ENCODE measurements around the gene UQCR11. TPM values are rescaled to one million over a fixed set of nuclear protein-coding genes. Genes with fewer than 3 reads are reported as not detected.

The UQCR11 gene
- polyA plus RNA-seq, 3 donors = 55.6 to 731 (median 659) TPM

DNA sequence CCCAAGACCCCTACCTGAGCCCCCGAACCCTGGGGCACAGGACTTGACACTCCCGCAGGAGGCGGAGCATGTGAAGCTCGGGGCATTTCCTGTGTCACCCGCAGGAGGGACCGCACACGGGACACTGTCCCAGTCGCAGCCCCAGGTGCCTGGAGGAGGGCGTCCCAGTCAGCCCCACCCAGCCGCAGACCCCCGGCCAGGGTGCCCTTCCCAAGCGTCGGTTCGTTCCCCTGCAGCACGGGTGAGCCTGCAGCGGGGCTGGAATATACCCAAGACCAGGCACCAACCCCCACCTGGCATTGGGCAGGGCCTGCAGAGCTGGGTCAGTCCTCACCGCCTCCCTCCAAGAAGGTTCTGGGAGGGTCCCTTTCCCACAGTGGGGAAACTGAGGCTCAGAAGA, 25.5 kb upstream of the UQCR11 start:
- Histone ChIP-seq H3K36me3 (replicated peaks in 1 of 2; ENCODE audit: control insufficient read depth in 1 of 2, insufficient read depth in 2 of 2, low read length in 2 of 2) (peaks cover 18 to 23% of the 10 kb centered on the region in 2 donors), H3K4me3 (replicated peaks in 1 of 3; ENCODE audit: low read depth in 2 of 3, low read length in 3 of 3) (no peak overlapping the region), H3K9ac (ENCODE audit: insufficient read depth, low read length, poor library complexity, severe bottlenecking) (no peak overlapping the region), H3K79me2 (ENCODE audit: insufficient read depth, low read length) (peaks cover 8% of the 10 kb centered on the region), H3K27me3 (ENCODE audit: control insufficient read depth in 2 of 2, insufficient read depth in 2 of 2, low read length in 2 of 2) (no peaks in the 10 kb centered on the region), H3K9me3 (replicated peaks in 1 of 2; ENCODE audit: control insufficient read depth in 1 of 2, insufficient read depth in 1 of 2, low read length in 2 of 2) (peaks cover 4 to 8% of the 10 kb centered on the region in 2 donors), H3K4me2 (replicated peaks; ENCODE audit: extremely low read depth, low read length, poor library complexity, severe bottlenecking) (no peak overlapping the region), H2AFZ (ENCODE audit: insufficient read depth, low read depth, low read length, poor library complexity, severe bottlenecking) (no peak overlapping the region), H4K20me1 (ENCODE audit: insufficient read depth, low read length) (peaks cover 10% of the 10 kb centered on the region), H3K27ac (ENCODE audit: low read depth in 1 of 2, low read length in 2 of 2) (no peak overlapping the region), H3K4me1 (ENCODE audit: control insufficient read depth in 1 of 2, insufficient read depth in 2 of 2, low read length in 2 of 2) (no peaks in the 10 kb centered on the region)
- WGBS (ENCODE audit: insufficient coverage) = 99% methylated on average over 17 of the region's 17 CpGs
- no peak for DNase-seq
- no peak overlapping the region for H3K27ac Mint-ChIP-seq
- no peaks in the 10 kb centered on the region for H3K4me1 Mint-ChIP-seq
- H3K36me3 Mint-ChIP-seq = peaks cover 26 to 37% of the 10 kb centered on the region in 2 donors
- peaks cover 0 to 9% (median 7%) of the 10 kb centered on the region in 7 donors for H3K9me3 Mint-ChIP-seq
- H3K4me3 Mint-ChIP-seq = no peak overlapping the region
- TF ChIP-seq, protein P1, sequence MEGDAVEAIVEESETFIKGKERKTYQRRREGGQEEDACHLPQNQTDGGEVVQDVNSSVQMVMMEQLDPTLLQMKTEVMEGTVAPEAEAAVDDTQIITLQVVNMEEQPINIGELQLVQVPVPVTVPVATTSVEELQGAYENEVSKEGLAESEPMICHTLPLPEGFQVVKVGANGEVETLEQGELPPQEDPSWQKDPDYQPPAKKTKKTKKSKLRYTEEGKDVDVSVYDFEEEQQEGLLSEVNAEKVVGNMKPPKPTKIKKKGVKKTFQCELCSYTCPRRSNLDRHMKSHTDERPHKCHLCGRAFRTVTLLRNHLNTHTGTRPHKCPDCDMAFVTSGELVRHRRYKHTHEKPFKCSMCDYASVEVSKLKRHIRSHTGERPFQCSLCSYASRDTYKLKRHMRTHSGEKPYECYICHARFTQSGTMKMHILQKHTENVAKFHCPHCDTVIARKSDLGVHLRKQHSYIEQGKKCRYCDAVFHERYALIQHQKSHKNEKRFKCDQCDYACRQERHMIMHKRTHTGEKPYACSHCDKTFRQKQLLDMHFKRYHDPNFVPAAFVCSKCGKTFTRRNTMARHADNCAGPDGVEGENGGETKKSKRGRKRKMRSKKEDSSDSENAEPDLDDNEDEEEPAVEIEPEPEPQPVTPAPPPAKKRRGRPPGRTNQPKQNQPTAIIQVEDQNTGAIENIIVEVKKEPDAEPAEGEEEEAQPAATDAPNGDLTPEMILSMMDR (IDR thresholded peaks at IDR 0.05) = no peak
- peaks cover 0 to 2% (median 2%) of the 10 kb centered on the region in 3 donors for H3K27me3 Mint-ChIP-seq (ENCODE audit: low read depth in 3 of 3)
- intact Hi-C loops (cut with micrococcal nuclease) = no loop called here

DNA sequence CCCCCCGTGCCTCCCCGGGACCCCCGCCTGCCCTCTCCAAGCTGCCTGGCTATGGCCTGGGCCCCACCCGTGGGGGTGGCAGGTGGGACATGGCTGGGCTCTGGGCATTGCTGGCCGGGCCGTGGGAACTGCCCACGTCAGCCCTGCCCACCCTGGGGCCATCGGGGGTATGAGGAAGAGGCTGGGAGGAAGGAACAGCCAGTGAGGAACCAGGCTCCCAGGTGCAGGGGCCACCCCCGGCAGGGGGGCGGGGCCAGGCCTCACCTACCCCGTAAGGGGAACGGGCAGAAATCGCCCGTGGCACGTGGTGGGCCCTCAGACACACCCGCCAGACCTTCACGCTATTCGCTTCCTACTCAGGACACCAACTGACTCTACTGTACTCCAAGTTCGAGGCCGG, 24.8 kb upstream of the UQCR11 start:
- Histone ChIP-seq H3K9ac (ENCODE audit: insufficient read depth, low read length, poor library complexity, severe bottlenecking) (no peak overlapping the region), H3K4me1 (ENCODE audit: control insufficient read depth in 1 of 2, insufficient read depth in 2 of 2, low read length in 2 of 2) (no peaks in the 10 kb centered on the region), H3K27ac (ENCODE audit: low read depth in 1 of 2, low read length in 2 of 2) (no peak overlapping the region), H3K4me3 (replicated peaks in 1 of 3; ENCODE audit: low read depth in 2 of 3, low read length in 3 of 3) (no peak overlapping the region), H3K9me3 (replicated peaks in 1 of 2; ENCODE audit: control insufficient read depth in 1 of 2, insufficient read depth in 1 of 2, low read length in 2 of 2) (peaks cover 2 to 3% of the 10 kb centered on the region in 2 donors), H3K36me3 (replicated peaks in 1 of 2; ENCODE audit: control insufficient read depth in 1 of 2, insufficient read depth in 2 of 2, low read length in 2 of 2) (peaks cover 23 to 25% of the 10 kb centered on the region in 2 donors), H4K20me1 (ENCODE audit: insufficient read depth, low read length) (peaks cover 6% of the 10 kb centered on the region), H2AFZ (ENCODE audit: insufficient read depth, low read depth, low read length, poor library complexity, severe bottlenecking) (no peak overlapping the region), H3K27me3 (ENCODE audit: control insufficient read depth in 2 of 2, insufficient read depth in 2 of 2, low read length in 2 of 2) (no peaks in the 10 kb centered on the region), H3K79me2 (ENCODE audit: insufficient read depth, low read length) (peaks cover 8% of the 10 kb centered on the region), H3K4me2 (replicated peaks; ENCODE audit: extremely low read depth, low read length, poor library complexity, severe bottlenecking) (no peak overlapping the region)
- DNase-seq = no peak
- Mint-ChIP-seq H3K9me3 (peaks cover 0 to 4% (median 1%) of the 10 kb centered on the region in 7 donors), H3K36me3 (peaks cover 19 to 33% of the 10 kb centered on the region in 2 donors), H3K27ac (peak overlapping the region in 1 of 7 donors; percentile 24), H3K4me1 (no peaks in the 10 kb centered on the region), H3K27me3 (ENCODE audit: low read depth in 3 of 3) (peaks cover 0 to 2% (median under 1%) of the 10 kb centered on the region in 3 donors), H3K4me3 (no peak overlapping the region)
- TF ChIP-seq, protein P1 (IDR thresholded peaks at IDR 0.05) = no peak
- WGBS (ENCODE audit: insufficient coverage) = 92% methylated on average over 19 of the region's 20 CpGs
- intact Hi-C loops (cut with micrococcal nuclease) = no loop called here

All from CD14-positive monocyte (primary cell).